Measurements from ENCODE around the gene NUTM1. TPM values are rescaled to one million over a fixed set of nuclear protein-coding genes. Genes with fewer than 3 reads are reported as not detected.
"Not testable (repeated sequence)": the region's sequence is repeated elsewhere in the genome, so short reads cannot be mapped to it uniquely, and the experiment has no call there.

NUTM1 gene
- total RNA-seq, 2 experiments from 2014 or later = not detected

- H3K27ac Mint-ChIP-seq, H3K27me3 Mint-ChIP-seq, H3K36me3 Mint-ChIP-seq, H3K9me3 Mint-ChIP-seq, H3K4me3 Mint-ChIP-seq, DNase-seq, H3K4me1 Mint-ChIP-seq: not testable (repeated sequence)
Measured at GRCh38 chr15:34403899-34404298, 60.8 kb downstream of the NUTM1 start.

Other genes with a start within 250 kb of the NUTM1 start
- gene EMC7, start 241.5 kb upstream of the NUTM1 start, total RNA-seq = 10 to 100 TPM; 56.3 to 63.0 TPM
- gene PGBD4, start 241.2 kb upstream of the NUTM1 start, total RNA-seq = 1 to 10 TPM; 2.7 to 2.8 TPM
- gene KATNBL1, start 133.2 kb upstream of the NUTM1 start, total RNA-seq = 10 to 100 TPM; 36.2 to 37.0 TPM
- gene EMC4, start 118.3 kb upstream of the NUTM1 start, total RNA-seq = 100 to 1,000 TPM in 1 of 2 experiments, 10 to 100 TPM in 1; 96.7 to 101 TPM
- 10 to 100 TPM; 19.2 to 20.1 TPM for gene SLC12A6, start 5.5 kb upstream of the NUTM1 start, total RNA-seq
- gene NOP10, start 179 bp upstream of the NUTM1 start, total RNA-seq = 100 to 1,000 TPM; 285 to 303 TPM
- gene LPCAT4, start 23.9 kb downstream of the NUTM1 start, total RNA-seq = 10 to 100 TPM; 49.8 to 49.9 TPM
- 100 to 1,000 TPM; 123 to 126 TPM for gene GOLGA8A, start 94.5 kb downstream of the NUTM1 start, total RNA-seq
- gene GOLGA8B, start 240.3 kb downstream of the NUTM1 start, total RNA-seq = 100 to 1,000 TPM; 132 to 139 TPM